GM12874 (cell line): ENCODE results near the gene NAP1L4.

ENCODE experiments used
- CTCF ChIP-seq: IDR thresholded peaks from 2 replicates; pipeline ENCODE4 v1.5.1; 2011; ENCODE audit warnings: low read depth, mild to moderate bottlenecking, control low read depth, low read length, moderate library complexity; ENCODE audit not compliant: insufficient read depth

Gene NAP1L4

GRCh38 chr11:2991452-2992233, 486 bp downstream of the NAP1L4 start:
- no peak for TF ChIP-seq CTCF

GRCh38 chr11:2990617-2991451, 1.3 kb downstream of the NAP1L4 start:
- TF ChIP-seq CTCF: no peak

- no peak for TF ChIP-seq CTCF
Observed at GRCh38 chr11:2989551-2989950, 2.6 kb downstream of the NAP1L4 start.

GRCh38 chr11:2989006-2989405, 3.1 kb downstream of the NAP1L4 start:
- no peak for TF ChIP-seq CTCF

- TF ChIP-seq CTCF: no peak
Observed at GRCh38 chr11:2987881-2988861, 4.0 kb downstream of the NAP1L4 start.

GRCh38 chr11:2983908-2984307, 8.2 kb downstream of the NAP1L4 start:
- TF ChIP-seq CTCF: no peak
